H9 (cell line): ENCODE measurements around the gene KLHDC7B. TPM values are rescaled to one million over a fixed set of nuclear protein-coding genes. Genes with fewer than 3 reads are reported as not detected.

ENCODE experiments used
- DNase-seq: peaks from one replicate; pipeline ENCODE4 v3.0.0-alpha.2; 2017
- H2AFZ ChIP-seq: one replicate; pipeline ENCODE4 v1.6.1; 2013; ENCODE audit warnings: mild to moderate bottlenecking, low read length, control low read depth, moderate library complexity
- H2AK5ac ChIP-seq: 2 replicates; pipeline ENCODE4 v1.6.1; 2013; ENCODE audit warnings: low read length, control low read depth, mixed read lengths; ENCODE audit not compliant: insufficient read length
- H2BK120ac ChIP-seq: one replicate; pipeline ENCODE4 v1.6.1; 2013; ENCODE audit warnings: low read depth, mild to moderate bottlenecking, low read length, control low read depth, inconsistent platforms; ENCODE audit not compliant: poor library complexity, severe bottlenecking
- H2BK12ac ChIP-seq: 2 replicates; pipeline ENCODE4 v1.6.1; 2013; ENCODE audit warnings: low read length, control low read depth, mixed read lengths, low read depth; ENCODE audit not compliant: insufficient read length
- H2BK15ac ChIP-seq: 2 replicates; pipeline ENCODE4 v1.6.1; 2013; ENCODE audit warnings: low read depth, low read length, control low read depth
- H2BK20ac ChIP-seq: one replicate; pipeline ENCODE4 v1.6.1; 2013; ENCODE audit warnings: low read depth, mild to moderate bottlenecking, low read length, control low read depth, inconsistent platforms; ENCODE audit not compliant: poor library complexity, severe bottlenecking
- H2BK5ac ChIP-seq: 2 replicates; pipeline ENCODE4 v1.6.1; 2013; ENCODE audit warnings: low read length, control low read depth, mixed read lengths; ENCODE audit not compliant: insufficient read length
- H3K14ac ChIP-seq: 2 replicates; pipeline ENCODE4 v1.6.1; 2013; ENCODE audit warnings: low read length, control low read depth; ENCODE audit not compliant: insufficient read depth
- H3K18ac ChIP-seq: 2 replicates; pipeline ENCODE4 v1.6.1; 2013; ENCODE audit warnings: low read depth, mild to moderate bottlenecking, mixed read lengths, low read length, control low read depth; ENCODE audit not compliant: insufficient read length
- H3K23ac ChIP-seq: 2 replicates; pipeline ENCODE4 v1.6.1; 2013; ENCODE audit warnings: low read length, control low read depth, mixed read lengths, low read depth; ENCODE audit not compliant: insufficient read length
- H3K23me2 ChIP-seq: 2 replicates; pipeline ENCODE4 v1.6.1; 2013; ENCODE audit warnings: low read depth, mild to moderate bottlenecking, mixed read lengths, low read length, control low read depth; ENCODE audit not compliant: insufficient read length, poor library complexity, severe bottlenecking
- H3K27ac ChIP-seq: 2 replicates; pipeline ENCODE4 v1.5.1; 2013; ENCODE audit warnings: low read length, control low read depth, mixed read lengths, low read depth; ENCODE audit not compliant: insufficient read length
- H3K27me3 ChIP-seq: 2 replicates; pipeline ENCODE4 v1.6.1; 2013; ENCODE audit warnings: low read length, control low read depth, inconsistent platforms; ENCODE audit not compliant: insufficient read depth
- H3K4ac ChIP-seq: 2 replicates; pipeline ENCODE4 v1.6.1; 2013; ENCODE audit warnings: low read depth, mild to moderate bottlenecking, control low read depth, inconsistent platforms, low read length, moderate library complexity
- H3K4me1 ChIP-seq: 2 replicates; pipeline ENCODE4 v1.6.1; 2013; ENCODE audit warnings: low read length, control low read depth, inconsistent platforms; ENCODE audit not compliant: insufficient read depth
- H3K4me2 ChIP-seq: 2 replicates; pipeline ENCODE4 v1.6.1; 2013; ENCODE audit warnings: low read length, control low read depth, mixed read lengths; ENCODE audit not compliant: insufficient read length, insufficient read depth
- H3K56ac ChIP-seq: 2 replicates; pipeline ENCODE4 v1.6.1; 2013; ENCODE audit warnings: low read depth, mild to moderate bottlenecking, mixed read lengths, low read length, control low read depth; ENCODE audit not compliant: insufficient read length
- H3K79me1 ChIP-seq: 2 replicates; pipeline ENCODE4 v1.6.1; 2013; ENCODE audit warnings: low read depth, mild to moderate bottlenecking, moderate library complexity, low read length, control low read depth, inconsistent platforms; ENCODE audit not compliant: insufficient read depth, poor library complexity, severe bottlenecking
- H3K79me2 ChIP-seq: 2 replicates; pipeline ENCODE4 v1.6.1; 2013; ENCODE audit warnings: low read length, control low read depth, inconsistent platforms; ENCODE audit not compliant: insufficient read depth
- H3K9ac ChIP-seq: 2 replicates; pipeline ENCODE4 v1.6.1; 2013; ENCODE audit warnings: low read length, control low read depth, mixed read lengths; ENCODE audit not compliant: insufficient read length; ENCODE audit errors: extremely low read depth
- H3K9me3 ChIP-seq: one replicate; pipeline ENCODE4 v1.6.1; 2013; ENCODE audit warnings: low read depth, low read length, inconsistent platforms; ENCODE audit not compliant: control insufficient read depth
- H3T11ph ChIP-seq: one replicate; pipeline ENCODE4 v1.6.1; 2013; ENCODE audit warnings: mild to moderate bottlenecking, low read length, control low read depth, inconsistent platforms
- H4K20me1 ChIP-seq: one replicate; pipeline ENCODE4 v1.6.1; 2013; ENCODE audit not compliant: control insufficient read depth, insufficient read length, insufficient read depth
- H4K5ac ChIP-seq: 2 replicates; pipeline ENCODE4 v1.6.1; 2013; ENCODE audit warnings: low read depth, mild to moderate bottlenecking, mixed read lengths, low read length, control low read depth; ENCODE audit not compliant: insufficient read length
- H4K8ac ChIP-seq: replicated peaks from 2 replicates; pipeline ENCODE4 v1.6.1; 2013; ENCODE audit warnings: low read length, control low read depth, mixed read lengths, low read depth; ENCODE audit not compliant: insufficient read length
- H4K91ac ChIP-seq: 2 replicates; pipeline ENCODE4 v1.6.1; 2013; ENCODE audit warnings: low read depth, mild to moderate bottlenecking, moderate library complexity, mixed read lengths, low read length, control low read depth; ENCODE audit not compliant: insufficient read length
- H3K27ac Mint-ChIP-seq, 3 experiments: 2 replicates in 2 of 3; 3 replicates in 1 of 3; pipeline ENCODE4 v1.8.0; 2020 to 2021; ENCODE audit warnings: mixed read lengths in 3 of 3, mild to moderate bottlenecking in 1 of 3, moderate library complexity in 1 of 3
- H3K27me3 Mint-ChIP-seq: 2 replicates; pipeline ENCODE4 v1.8.0; 2021; ENCODE audit warnings: low read depth, mild to moderate bottlenecking, moderate library complexity, mixed read lengths
- H3K36me3 Mint-ChIP-seq, 3 experiments: 2 replicates in 2 of 3; 3 replicates in 1 of 3; pipeline ENCODE4 v1.8.0; 2020 to 2021; ENCODE audit warnings: low read depth in 3 of 3, mixed read lengths in 3 of 3; ENCODE audit not compliant: insufficient read depth in 1 of 3
- H3K4me1 Mint-ChIP-seq, 2 experiments: 2 replicates each; pipeline ENCODE4 v1.8.0; 2020; ENCODE audit warnings: mixed read lengths in 2 of 2
- H3K4me3 Mint-ChIP-seq, 2 experiments: 2 replicates in 1 of 2; 3 replicates in 1 of 2; pipeline ENCODE4 v1.8.0; 2020 to 2021; ENCODE audit warnings: mild to moderate bottlenecking in 2 of 2, mixed read lengths in 2 of 2, moderate library complexity in 1 of 2
- H3K9me3 Mint-ChIP-seq, 2 experiments: 2 replicates in 1 of 2; 3 replicates in 1 of 2; pipeline ENCODE4 v1.8.0; 2020; ENCODE audit warnings: mild to moderate bottlenecking in 2 of 2, mixed read lengths in 2 of 2, moderate library complexity in 1 of 2
- CTCF ChIP-seq: fragments of 200-600 bp; sonication (generic); conservative IDR thresholded peaks from 3 replicates; pipeline ENCODE4 v1.8.0; 2021; ENCODE audit warnings: antibody characterized with exemption, mild to moderate bottlenecking
- whole genome bisulfite sequencing: extraction: QIAGEN DNeasy Blood & Tissue Kit; methylation state at CpG from one replicate; pipeline ENCODE4 v1.1.7; 2013; ENCODE audit warnings: missing lambda C conversion rate, low lambda C conversion rate, mixed read lengths; ENCODE audit not compliant: insufficient read length; ENCODE audit errors: extremely low coverage; 5-methylcytosine and 5-hydroxymethylcytosine counted together
- total RNA-seq: library from RNA; stranded (reverse); gene quantifications from 2 replicates; pipeline ENCODE4 v1.2.1, GENCODE V29; 2021

The KLHDC7B gene
- total RNA-seq, 1 experiment from 2014 or later = not detected

DNA sequence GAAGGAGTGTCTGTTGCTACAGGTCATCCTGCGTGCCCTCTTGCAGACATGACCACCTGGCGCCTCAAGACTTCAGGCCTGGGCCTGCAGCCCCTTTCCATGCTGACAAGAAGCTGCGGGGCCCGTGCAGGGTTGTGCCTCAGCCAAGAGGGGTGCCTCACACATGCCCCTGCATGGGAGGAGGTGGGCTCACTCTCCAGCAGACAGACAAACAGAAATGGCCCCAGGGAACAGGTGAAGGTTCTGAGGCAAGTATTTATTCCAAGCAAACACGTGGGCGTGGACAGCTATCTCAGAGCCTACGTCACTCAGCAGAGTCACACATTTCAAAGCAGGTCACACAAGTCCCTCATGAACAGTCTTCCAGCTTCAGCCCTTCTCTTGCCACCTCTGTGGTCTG, 22.9 kb downstream of the KLHDC7B start:
- H3K4me2 ChIP-seq = no peak overlapping the region
- H3K4me1 Mint-ChIP-seq = peaks cover under 1% of the 10 kb centered on the region in 2 experiments; a peak in 2 of 4 replicates

More for the DNA sequence above, 22.9 kb downstream of the KLHDC7B start:
- Mint-ChIP-seq H3K4me3 (no peak overlapping the region), H3K9me3 (no peaks in the 10 kb centered on the region), H3K36me3 (peaks cover 13 to 58% (median 50%) of the 10 kb centered on the region in 3 experiments; a peak in 6 of 7 replicates), H3K27ac (no peak overlapping the region), H3K27me3 (peaks cover 9% of the 10 kb centered on the region)
- Histone ChIP-seq H3K27me3 (no peaks in the 10 kb centered on the region), H2BK5ac (no peak overlapping the region), H3K56ac (no peak overlapping the region), H3K23me2 (no peaks in the 10 kb centered on the region), H3K27ac (no peak overlapping the region), H3K23ac (no peak overlapping the region), H3K14ac (no peak overlapping the region), H2AK5ac (no peak overlapping the region), H3K9me3 (no peaks in the 10 kb centered on the region), H3K79me2 (no peaks in the 10 kb centered on the region), H4K91ac (no peak overlapping the region), H2BK12ac (no peak overlapping the region), H3K79me1 (no peaks in the 10 kb centered on the region), H3K9ac (no peak overlapping the region), H2BK120ac (no peak overlapping the region), H2BK20ac (no peak overlapping the region), H4K8ac (no peak overlapping the region), H2BK15ac (no peak overlapping the region), H3K4ac (no peak overlapping the region), H2AFZ (no peak overlapping the region), H4K5ac (no peak overlapping the region), H3K18ac (no peak overlapping the region), H3K4me1 (no peaks in the 10 kb centered on the region), H4K20me1 (no peaks in the 10 kb centered on the region), H3T11ph (no peak overlapping the region)
- DNase-seq = no peak
- no CpG with 5 or more reads among the region's 7 CpGs for WGBS
- no peak for TF ChIP-seq CTCF
